Ishikawa (cell line): ENCODE results near the gene EYS.

ENCODE experiments used
- CEBPB ChIP-seq: IDR thresholded peaks from 2 replicates; pipeline ENCODE4 v1.6.1; 2012
- CREB1 ChIP-seq: IDR thresholded peaks from 2 replicates; pipeline ENCODE4 v1.6.1; 2012; ENCODE audit warnings: low read depth
- EGR1 ChIP-seq: IDR thresholded peaks from 2 replicates; pipeline ENCODE4 v1.6.1; 2012
- EP300 ChIP-seq: IDR thresholded peaks from 2 replicates; pipeline ENCODE4 v1.6.1; 2012; ENCODE audit warnings: borderline replicate concordance
- FOXM1 ChIP-seq: IDR thresholded peaks from 2 replicates; pipeline ENCODE4 v1.6.1; 2012; ENCODE audit warnings: low read depth, borderline replicate concordance
- NFIC ChIP-seq: IDR thresholded peaks from 2 replicates; pipeline ENCODE4 v1.6.1; 2012
- RAD21 ChIP-seq: IDR thresholded peaks from 2 replicates; pipeline ENCODE4 v1.6.1; 2012; ENCODE audit warnings: low read depth
- TAF1 ChIP-seq: IDR thresholded peaks from 2 replicates; pipeline ENCODE4 v1.6.1; 2012; ENCODE audit warnings: low read depth, mild to moderate bottlenecking
- TCF12 ChIP-seq: IDR thresholded peaks from 2 replicates; pipeline ENCODE4 v1.6.1; 2012; ENCODE audit warnings: low read depth
- TEAD4 ChIP-seq: IDR thresholded peaks from 2 replicates; pipeline ENCODE4 v1.6.1; 2012
- YY1 ChIP-seq: IDR thresholded peaks from 2 replicates; pipeline ENCODE4 v1.6.1; 2012; ENCODE audit warnings: low read depth
- ZBTB7A ChIP-seq: IDR thresholded peaks from 2 replicates; pipeline ENCODE4 v1.6.1; 2012; ENCODE audit warnings: low read depth
- TF ChIP-seq, protein P1 (sequence below): IDR thresholded peaks from 2 replicates; pipeline ENCODE4 v1.6.1; 2012; ENCODE audit warnings: low read depth, mild to moderate bottlenecking
- TF ChIP-seq, protein P2 (sequence below): IDR thresholded peaks from 2 replicates; pipeline ENCODE4 v1.6.1; 2012
- TF ChIP-seq, protein P3 (sequence below): IDR thresholded peaks from 2 replicates; pipeline ENCODE4 v1.6.1; 2012

EYS gene

DNA sequence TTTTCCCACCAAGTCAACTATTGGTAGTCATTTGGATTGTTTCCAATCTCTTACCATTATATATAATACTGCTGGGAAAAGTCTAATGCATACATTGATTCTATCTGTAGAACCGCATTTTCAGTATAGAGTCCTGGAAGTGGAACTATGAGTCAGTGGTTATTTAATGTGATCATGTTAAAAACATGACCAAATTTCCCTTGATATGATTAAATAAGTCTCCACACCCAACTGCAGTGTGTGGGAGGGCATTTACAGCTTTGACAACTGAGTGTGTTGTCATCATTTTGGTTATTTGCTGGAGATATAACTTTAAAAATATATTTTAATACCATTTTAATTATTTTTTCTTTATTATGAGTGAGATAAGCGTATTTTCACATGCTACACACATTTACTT is 1027.6 kb downstream of the EYS start:
- TF ChIP-seq CEBPB (no peak), RAD21 (no peak), FOXM1 (no peak), CREB1 (no peak), YY1 (no peak), TCF12 (no peak), ZBTB7A (no peak)
- TF ChIP-seq, protein P1, sequence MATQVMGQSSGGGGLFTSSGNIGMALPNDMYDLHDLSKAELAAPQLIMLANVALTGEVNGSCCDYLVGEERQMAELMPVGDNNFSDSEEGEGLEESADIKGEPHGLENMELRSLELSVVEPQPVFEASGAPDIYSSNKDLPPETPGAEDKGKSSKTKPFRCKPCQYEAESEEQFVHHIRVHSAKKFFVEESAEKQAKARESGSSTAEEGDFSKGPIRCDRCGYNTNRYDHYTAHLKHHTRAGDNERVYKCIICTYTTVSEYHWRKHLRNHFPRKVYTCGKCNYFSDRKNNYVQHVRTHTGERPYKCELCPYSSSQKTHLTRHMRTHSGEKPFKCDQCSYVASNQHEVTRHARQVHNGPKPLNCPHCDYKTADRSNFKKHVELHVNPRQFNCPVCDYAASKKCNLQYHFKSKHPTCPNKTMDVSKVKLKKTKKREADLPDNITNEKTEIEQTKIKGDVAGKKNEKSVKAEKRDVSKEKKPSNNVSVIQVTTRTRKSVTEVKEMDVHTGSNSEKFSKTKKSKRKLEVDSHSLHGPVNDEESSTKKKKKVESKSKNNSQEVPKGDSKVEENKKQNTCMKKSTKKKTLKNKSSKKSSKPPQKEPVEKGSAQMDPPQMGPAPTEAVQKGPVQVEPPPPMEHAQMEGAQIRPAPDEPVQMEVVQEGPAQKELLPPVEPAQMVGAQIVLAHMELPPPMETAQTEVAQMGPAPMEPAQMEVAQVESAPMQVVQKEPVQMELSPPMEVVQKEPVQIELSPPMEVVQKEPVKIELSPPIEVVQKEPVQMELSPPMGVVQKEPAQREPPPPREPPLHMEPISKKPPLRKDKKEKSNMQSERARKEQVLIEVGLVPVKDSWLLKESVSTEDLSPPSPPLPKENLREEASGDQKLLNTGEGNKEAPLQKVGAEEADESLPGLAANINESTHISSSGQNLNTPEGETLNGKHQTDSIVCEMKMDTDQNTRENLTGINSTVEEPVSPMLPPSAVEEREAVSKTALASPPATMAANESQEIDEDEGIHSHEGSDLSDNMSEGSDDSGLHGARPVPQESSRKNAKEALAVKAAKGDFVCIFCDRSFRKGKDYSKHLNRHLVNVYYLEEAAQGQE = no peak

DNA sequence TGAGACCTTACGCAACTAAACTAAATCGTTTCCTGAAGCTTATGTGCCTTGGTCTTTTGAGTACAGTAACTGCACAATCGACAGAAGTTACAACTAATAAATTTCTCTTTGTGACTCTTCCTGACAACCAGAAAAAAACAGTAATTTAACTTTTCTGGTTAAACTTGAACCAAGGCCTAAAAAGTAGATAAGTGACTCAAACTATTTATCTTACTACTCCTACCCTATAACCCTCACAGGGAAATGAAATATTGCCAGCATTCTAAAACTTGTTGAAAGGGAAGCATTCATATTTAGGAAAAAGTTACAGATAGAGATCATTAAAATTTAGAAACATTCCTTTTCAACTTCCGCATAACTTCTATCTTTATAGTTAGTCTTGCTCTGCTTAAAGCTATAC is 1034.4 kb downstream of the EYS start:
- no peak for TF ChIP-seq TAF1
- TF ChIP-seq TCF12 = no peak
- no peak for TF ChIP-seq YY1
- no peak for TF ChIP-seq NFIC
- TF ChIP-seq, protein P2, sequence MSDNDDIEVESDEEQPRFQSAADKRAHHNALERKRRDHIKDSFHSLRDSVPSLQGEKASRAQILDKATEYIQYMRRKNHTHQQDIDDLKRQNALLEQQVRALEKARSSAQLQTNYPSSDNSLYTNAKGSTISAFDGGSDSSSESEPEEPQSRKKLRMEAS = no peak
- TF ChIP-seq EGR1 = no peak
- TF ChIP-seq EP300 = no peak
- TF ChIP-seq ZBTB7A = no peak

DNA sequence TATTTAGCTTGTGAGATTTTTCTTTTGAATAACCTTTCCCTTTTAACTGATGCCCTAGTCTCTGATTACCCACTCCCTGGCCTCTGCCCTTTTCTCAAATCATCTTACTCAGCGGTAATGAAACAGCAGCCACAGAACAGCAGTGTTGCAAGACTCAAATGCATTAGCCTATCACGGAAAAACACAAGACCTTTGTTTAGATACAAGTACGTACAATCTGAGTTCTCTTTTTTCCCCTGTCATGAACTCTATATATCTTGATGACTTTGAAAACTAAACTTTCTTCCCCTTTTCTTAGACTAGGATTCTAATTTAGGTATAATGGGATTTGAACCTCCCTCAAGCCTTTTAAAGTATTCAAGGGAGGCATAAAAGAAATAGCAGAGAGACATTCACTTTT is 1034.9 kb downstream of the EYS start:
- TF ChIP-seq TCF12 (no peak), RAD21 (no peak), EGR1 (no peak), ZBTB7A (no peak), FOXM1 (no peak), NFIC (no peak), EP300 (no peak)
- TF ChIP-seq, protein P2 = no peak
- TF ChIP-seq, protein P1 = no peak
- TF ChIP-seq, protein P3, sequence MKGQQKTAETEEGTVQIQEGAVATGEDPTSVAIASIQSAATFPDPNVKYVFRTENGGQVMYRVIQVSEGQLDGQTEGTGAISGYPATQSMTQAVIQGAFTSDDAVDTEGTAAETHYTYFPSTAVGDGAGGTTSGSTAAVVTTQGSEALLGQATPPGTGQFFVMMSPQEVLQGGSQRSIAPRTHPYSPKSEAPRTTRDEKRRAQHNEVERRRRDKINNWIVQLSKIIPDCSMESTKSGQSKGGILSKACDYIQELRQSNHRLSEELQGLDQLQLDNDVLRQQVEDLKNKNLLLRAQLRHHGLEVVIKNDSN = no peak

DNA sequence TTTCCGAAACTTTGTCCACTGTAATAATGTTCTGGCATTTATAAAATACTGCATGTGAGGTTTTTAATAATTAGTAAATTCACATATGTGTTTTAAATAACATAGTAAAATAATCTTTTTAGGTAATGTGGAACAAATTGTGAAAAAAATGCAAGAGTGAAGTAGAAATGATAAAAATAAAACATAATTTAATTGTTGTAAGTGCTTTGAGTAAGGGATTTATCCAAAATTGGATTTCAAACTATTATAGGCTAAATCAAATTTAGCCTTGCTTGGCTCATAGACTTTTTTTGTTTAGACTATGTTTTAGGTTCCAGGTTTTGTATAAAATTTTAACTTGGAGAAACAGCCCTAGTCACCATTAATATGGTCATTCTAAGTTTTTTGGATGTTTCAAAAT is 1041.9 kb downstream of the EYS start:
- no peak for TF ChIP-seq EP300
- TF ChIP-seq, protein P2 = no peak
- no peak for TF ChIP-seq TCF12
- no peak for TF ChIP-seq YY1
- no peak for TF ChIP-seq CEBPB
- TF ChIP-seq, protein P3 = no peak
- TF ChIP-seq ZBTB7A = no peak
- no peak for TF ChIP-seq RAD21
- no peak for TF ChIP-seq NFIC

DNA sequence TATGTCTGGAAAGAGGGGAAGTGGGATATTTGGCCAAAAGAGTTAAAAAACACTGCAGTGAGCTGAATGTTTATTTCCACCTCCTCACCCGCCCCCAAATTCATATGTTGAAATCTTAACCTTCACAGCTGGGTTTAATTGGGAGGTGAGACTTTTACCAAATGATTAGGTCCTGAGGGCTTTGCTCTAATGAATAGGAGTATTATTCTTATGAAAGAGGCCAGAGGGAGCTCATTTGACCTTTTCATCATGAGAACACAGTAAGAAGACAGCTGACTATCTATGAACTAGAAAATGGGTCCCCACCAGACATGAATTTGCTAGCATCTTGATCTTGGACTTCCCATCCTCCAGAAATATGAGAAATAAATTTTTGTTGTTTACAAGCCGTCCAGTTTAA is 1042.5 kb downstream of the EYS start:
- no peak for TF ChIP-seq TEAD4
- TF ChIP-seq, protein P2 = no peak
- TF ChIP-seq, protein P3 = no peak

DNA sequence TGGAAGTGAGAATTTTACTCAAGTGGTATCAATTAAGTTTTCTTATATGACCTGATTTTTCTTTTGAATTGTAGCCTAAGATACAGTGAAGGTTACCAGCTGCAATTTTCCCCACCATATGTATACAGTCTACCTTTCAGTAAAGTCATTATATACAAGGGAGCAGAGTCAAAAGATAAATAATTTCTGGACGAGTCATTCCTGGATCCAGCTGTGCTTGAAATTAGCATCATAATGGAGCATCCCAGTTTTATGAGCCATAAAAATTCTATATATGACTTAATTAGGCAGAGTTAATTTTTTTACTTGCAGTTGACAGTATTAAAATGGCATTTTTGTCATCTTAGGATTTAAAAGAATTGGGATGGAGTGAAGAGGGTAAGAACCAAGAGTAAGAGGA is 1063.0 kb downstream of the EYS start:
- TF ChIP-seq YY1 = no peak
- TF ChIP-seq NFIC = no peak
- no peak for TF ChIP-seq TEAD4
- no peak for TF ChIP-seq TCF12
- no peak for TF ChIP-seq CEBPB
- TF ChIP-seq ZBTB7A = no peak
- TF ChIP-seq TAF1 = no peak
- TF ChIP-seq CREB1 = no peak
- no peak for TF ChIP-seq EP300
- no peak for TF ChIP-seq EGR1
- TF ChIP-seq, protein P2 = no peak
- TF ChIP-seq, protein P1 = no peak
- no peak for TF ChIP-seq FOXM1
